Superior temporal gyrus (tissue), 1 donor: ENCODE data around the gene SSBP2.

Experiments used
- DNase-seq: peaks from one replicate; pipeline ENCODE4 v3.0.0-alpha.2; 2016; ENCODE audit errors: extremely low spot score

The SSBP2 gene

DNA sequence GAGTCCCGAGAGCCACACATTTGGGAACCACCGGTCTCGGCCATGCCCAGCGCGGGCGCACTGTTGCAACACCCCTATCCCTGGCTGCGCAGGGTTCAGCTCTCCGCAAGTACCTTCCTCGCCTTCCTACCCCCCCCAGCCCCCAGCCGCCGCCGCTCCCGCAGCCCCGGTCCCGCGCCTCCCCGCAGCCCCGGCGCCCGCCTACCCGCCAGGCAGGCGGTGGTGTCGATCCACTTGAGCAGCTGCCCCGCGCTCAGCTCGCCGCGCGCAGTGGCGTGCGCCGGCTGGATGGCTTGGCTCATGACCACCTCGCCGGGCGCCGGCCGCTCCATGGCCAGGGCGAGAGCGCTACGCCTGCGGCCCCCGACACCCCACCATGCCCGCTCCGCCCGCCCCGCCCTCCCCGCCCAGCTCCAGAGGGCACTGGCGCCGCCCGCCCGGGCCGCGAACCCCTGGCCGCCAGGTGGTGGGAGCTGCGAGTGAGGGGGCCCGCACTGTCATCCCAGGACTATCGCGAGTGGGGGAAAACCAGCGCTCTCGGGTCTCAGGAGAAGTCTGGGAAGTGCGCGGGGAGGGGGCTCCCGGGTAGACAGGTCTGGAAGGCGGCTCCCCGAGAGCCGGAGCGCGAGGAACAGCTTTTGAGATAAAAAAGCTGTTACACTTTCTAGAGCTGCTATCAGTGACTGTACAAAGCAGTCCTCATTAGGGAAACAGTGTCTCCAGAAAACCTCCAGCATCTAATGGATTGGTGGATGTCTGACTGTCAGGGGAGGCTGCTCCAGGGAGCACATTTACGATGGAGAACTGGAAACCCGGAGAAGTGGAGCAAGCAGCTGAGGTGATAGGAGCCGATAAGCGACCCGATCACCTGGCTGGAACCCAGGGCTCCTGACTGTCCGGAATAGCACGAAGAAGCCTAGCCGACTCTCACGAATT lies 356.8 kb downstream of the SSBP2 start, which contains the start of gene ACOT12:
ACOT12 (minus strand) TSS at position 352 of the 936 bp plus-strand sequence; CDS start at position 332, 20 bp downstream.
- DNase-seq = no peak

DNA sequence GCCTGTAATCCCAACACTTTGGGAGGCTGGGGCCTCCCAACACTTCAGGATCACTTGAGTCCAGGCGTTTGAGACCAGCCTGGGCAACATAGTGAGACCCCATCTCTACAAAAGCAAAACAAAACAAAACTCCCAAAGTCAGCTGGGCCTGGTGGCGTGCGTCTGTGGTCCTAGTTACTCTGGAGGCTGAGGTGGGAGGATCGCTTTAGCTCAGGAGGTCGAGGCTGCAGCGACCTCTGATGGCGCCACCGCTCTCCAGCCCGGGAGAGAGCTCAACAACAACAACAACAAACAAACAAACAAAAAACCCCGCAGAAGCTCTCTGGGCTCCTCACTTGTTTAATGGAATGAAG lies 357.5 kb downstream of the SSBP2 start:
- DNase-seq = no peak

DNA sequence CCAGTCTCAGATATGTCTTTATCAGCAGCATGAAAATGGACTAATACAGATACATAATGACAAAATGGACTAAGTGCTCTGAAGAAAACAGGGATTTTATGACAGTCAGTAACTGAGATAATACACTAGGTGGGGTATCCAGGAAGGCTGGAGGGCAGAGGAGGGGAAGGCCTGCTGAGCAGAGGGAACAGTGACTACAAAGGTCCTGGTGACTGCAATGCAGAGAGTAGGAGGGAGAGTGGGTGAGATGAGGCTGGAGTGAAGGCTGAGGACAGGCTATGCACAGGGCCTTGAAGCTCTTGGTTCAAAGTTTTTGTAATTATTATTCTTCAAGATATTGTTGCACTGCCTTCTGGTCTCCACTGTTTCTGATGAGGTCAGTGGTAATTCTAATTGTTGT lies 361.9 kb downstream of the SSBP2 start:
- no peak for DNase-seq

DNA sequence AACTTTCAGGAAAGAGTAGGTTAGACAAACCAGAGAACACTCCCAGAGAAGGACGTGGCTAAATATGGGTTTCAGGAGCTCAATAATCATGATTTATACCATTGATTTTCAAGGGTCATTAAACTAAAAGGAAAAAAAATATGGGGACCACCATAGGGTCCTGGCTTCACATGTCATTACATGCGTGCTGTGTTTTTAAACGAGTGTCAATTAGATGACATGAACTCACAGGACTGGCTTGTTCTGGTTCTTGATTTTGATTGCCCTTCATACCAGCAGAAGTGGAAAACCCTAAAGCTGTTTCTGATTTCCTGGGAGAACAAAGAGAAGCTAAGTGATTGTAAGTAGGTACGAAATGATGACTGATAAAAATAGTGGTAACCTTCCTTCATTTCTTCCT lies 362.7 kb downstream of the SSBP2 start:
- no peak for DNase-seq

DNA sequence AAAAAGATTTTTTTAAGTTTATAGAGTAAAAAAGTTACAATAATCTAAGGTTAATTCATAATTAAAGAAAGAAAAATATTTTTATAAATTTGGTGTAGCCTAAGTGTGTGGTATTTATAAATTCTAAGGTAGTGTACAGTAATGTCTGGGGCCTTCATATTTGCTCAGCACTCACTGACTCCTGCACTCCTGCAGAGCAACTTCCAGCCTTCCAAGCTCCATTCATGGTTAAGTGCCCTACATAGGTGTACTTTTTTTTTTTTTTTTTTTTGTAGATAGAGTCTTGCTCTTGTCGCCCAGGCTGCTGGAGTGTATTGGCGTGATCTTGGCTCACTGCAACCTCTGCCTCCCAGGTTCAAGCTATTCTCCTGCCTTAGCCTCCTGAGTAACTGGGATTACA lies 367.0 kb downstream of the SSBP2 start:
- no peak for DNase-seq

DNA sequence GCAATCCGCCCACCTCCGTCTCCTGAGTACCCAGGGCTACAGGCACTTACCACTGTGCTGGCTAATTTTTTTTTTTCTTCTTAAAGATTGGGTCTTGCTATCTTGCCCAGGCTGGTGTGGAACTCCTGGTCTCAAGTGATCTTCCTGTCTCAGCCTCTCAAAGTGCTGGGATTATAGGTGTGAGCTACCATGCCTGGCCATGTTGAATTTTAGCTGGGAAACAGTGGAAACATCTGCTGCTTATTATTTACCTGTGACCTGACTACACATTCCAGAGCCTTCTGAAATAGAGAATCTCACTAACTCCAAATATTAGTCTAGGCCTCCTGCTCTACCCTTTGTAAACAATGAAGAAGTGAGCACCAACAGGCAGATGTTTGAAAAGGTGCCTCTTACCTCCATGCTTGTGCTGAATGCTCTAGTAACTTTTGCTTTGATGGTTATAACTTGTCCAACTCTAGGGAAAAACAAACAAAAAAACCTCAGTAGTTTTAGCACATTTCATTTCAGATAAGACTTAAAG lies 379.5 kb downstream of the SSBP2 start:
- no peak for DNase-seq

DNA sequence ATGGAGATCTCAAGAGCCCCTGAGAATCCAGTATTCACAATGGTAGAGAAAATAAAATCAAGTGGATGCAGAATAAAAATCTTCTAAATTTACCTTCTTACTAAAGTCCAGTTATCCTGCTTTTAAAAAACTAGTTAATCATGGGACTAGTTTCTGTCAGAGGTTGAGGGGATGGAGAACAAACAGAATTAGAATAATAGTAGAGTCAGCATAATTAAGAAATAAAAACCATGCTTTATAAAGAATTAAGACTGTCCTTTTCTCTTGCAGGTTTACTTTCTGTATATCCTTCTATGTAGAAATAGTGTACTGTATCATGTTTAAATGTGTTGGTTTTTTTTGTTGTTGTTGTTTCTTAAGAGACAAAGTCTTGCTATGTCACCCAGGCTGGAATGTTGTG lies 380.0 kb downstream of the SSBP2 start:
- no peak for DNase-seq

DNA sequence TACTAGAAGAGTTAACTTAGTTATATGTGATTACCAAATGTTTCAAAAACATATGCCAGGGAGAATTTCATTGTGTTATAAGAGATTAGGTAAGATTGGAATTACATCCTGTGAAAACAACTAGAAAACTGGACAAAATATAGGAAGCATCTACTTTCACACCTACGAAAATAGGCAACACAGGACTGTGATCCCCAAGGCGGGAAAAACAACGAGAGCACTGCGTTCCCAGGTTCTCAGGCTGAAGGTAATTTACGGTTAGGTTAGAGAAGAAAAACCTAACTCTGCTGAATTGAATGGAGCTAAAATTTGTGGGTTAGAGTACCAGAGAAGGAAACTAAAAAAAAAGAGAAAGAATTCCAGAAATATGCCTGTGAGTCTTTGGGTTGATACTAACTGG lies 385.4 kb downstream of the SSBP2 start:
- DNase-seq = no peak

DNA sequence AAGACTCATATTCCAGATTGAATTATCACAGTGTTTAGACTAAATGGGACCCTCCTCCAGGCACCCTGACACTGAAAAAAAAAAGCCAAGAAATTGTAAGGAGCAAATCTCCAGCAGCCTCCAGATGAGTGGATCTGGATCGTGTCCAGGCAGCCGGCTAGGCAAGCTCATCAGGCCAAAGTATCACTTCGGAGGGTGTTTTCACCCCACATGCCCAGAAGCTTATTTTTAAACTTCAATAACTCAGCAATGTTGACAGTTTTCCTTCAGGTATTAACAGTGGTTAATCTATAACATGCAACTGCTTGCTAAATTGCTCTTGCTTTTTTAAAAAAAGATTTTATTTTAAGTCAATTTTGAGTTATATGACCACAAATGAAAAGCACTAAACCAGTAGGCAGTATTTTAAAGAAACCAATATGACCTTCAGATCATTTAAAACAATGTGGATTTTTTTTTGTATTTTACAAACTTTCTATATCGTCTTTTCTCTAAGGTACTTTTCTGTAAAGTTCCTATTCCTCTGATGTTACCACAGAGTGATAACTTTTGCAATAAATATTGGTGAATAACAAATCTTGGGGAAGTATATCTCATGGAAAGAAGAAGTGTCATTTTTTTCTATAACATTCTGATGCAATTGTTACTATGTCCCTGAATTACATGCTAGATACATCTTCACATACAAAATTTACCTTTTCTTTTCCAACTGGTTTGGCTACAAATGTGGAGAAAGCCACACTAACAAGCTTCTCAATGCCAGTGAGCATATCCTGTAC lies 387.6 kb downstream of the SSBP2 start:
- no peak for DNase-seq
